HepG2 (cell line): ENCODE measurements around the gene PKNOX2. TPM values are rescaled to one million over a fixed set of nuclear protein-coding genes. Genes with fewer than 3 reads are reported as not detected.

Experiments used
- AFF4 ChIP-seq: sonication (generic); formaldehyde crosslinking; IDR thresholded peaks from 2 replicates; pipeline ENCODE4 v1.4.0; 2020; ENCODE audit warnings: missing genetic modification reagents
- CCAR2 ChIP-seq: fragments of 200-400 bp; formaldehyde crosslinking; optimal IDR thresholded peaks from 2 replicates; pipeline ENCODE3; 2018; ENCODE audit warnings: low read depth, mild to moderate bottlenecking, low read length, moderate library complexity
- DBP ChIP-seq: sonication (generic); formaldehyde crosslinking; IDR thresholded peaks from 2 replicates; pipeline ENCODE4 v1.4.0; 2020; ENCODE audit warnings: missing genetic modification reagents; ENCODE audit errors: not compliant biosample characterization
- KAT2B ChIP-seq: fragments of 150-350 bp; IDR thresholded peaks from 2 replicates; pipeline ENCODE4 v1.6.1; 2014; ENCODE audit warnings: low read depth, low read length, borderline replicate concordance
- KLF11 ChIP-seq: IDR thresholded peaks from 2 replicates; pipeline ENCODE4 v1.6.1; 2016; ENCODE audit warnings: missing compliant biosample characterization
- SIN3B ChIP-seq: fragments of 150-350 bp; IDR thresholded peaks from 2 replicates; pipeline ENCODE4 v1.6.1; 2014; ENCODE audit warnings: low read length
- SNAPC5 ChIP-seq: sonication (generic); formaldehyde crosslinking; IDR thresholded peaks from 2 replicates; pipeline ENCODE4 v1.8.1; 2023; ENCODE audit warnings: mild to moderate bottlenecking, missing genetic modification reagents, borderline replicate concordance
- TRIM24 ChIP-seq: sonication (generic); formaldehyde crosslinking; IDR thresholded peaks from 2 replicates; pipeline ENCODE4 v1.8.0; 2022; ENCODE audit warnings: mild to moderate bottlenecking, missing genetic modification reagents
- ZFP82 ChIP-seq: sonication (generic); formaldehyde crosslinking; IDR thresholded peaks from 2 replicates; pipeline ENCODE4 v1.5.1; 2020; ENCODE audit warnings: mild to moderate bottlenecking, missing genetic modification reagents, borderline replicate concordance
- ZHX2 ChIP-seq, 2 experiments: sonication (generic) in 1 of 2; formaldehyde crosslinking in 1 of 2; IDR thresholded peaks; 2 replicates each; pipeline versions ENCODE4 v1.6.1 to v1.9.0; 2014 to 2022; ENCODE audit warnings: antibody characterized with exemption in 1 of 2, borderline replicate concordance in 1 of 2, inconsistent platforms in 1 of 2, low read depth in 1 of 2, missing genetic modification reagents in 1 of 2
- ZKSCAN1 ChIP-seq: fragments of 150-350 bp; IDR thresholded peaks from 2 replicates; pipeline ENCODE4 v1.6.1; 2014; ENCODE audit warnings: low read length
- ZNF207 ChIP-seq: fragments of 450-650 bp; IDR thresholded peaks from 2 replicates; pipeline ENCODE4 v1.6.1; 2016; ENCODE audit warnings: antibody characterized with exemption, borderline replicate concordance
- ZNF232 ChIP-seq: sonication (generic); formaldehyde crosslinking; IDR thresholded peaks from 2 replicates; pipeline ENCODE4 v1.4.0; 2020; ENCODE audit warnings: missing genetic modification reagents, borderline replicate concordance
- ZNF577 ChIP-seq: sonication (generic); formaldehyde crosslinking; IDR thresholded peaks from 2 replicates; pipeline ENCODE4 v1.4.0; 2020; ENCODE audit warnings: mild to moderate bottlenecking, low read depth, missing genetic modification reagents, borderline replicate concordance
- polyA plus RNA-seq, 8 experiments: library from polyadenylated mRNA; depleted of rRNA in 3 of 8; stranded (reverse) in 7 of 8; unstranded in 1 of 8; fragments of >200 nt; fragmentation: Illumina TruSeq in 4 of 8; extraction: Trizol in 4 of 8; gene quantifications; 2 replicates each; pipeline versions ENCODE4 v1.2.1 to v1.2.3, GENCODE V29; 2011 to 2016; ENCODE audit warnings: low read depth in 4 of 8, missing spikeins in 1 of 8, mixed read lengths in 1 of 8; ENCODE audit not compliant: insufficient read depth in 1 of 8
- total RNA-seq, 5 experiments: library from RNA; depleted of rRNA; stranded (reverse); fragments of >200 nt; fragmentation: Illumina TruSeq; extraction: Trizol; gene quantifications; 2 replicates each; pipeline ENCODE4 v1.2.3, GENCODE V29; 2016; ENCODE audit warnings: low read depth in 1 of 5

The PKNOX2 gene
- total and polyA plus RNA-seq, 2 of the 13 experiments (the other 11 are each of a cell fraction or from before 2014, with no cell fraction given), result not detected

- no peak for TF ChIP-seq AFF4
- no peak for TF ChIP-seq ZNF577
- no peak for TF ChIP-seq ZHX2 (IDR thresholded peaks at IDR 0.05; ENCODE audit: low read depth)
- no peak for TF ChIP-seq ZHX2 (CRISPR knock-in tag; IDR thresholded peaks at IDR 0.05; ENCODE audit: borderline replicate concordance)
- no peak for TF ChIP-seq TRIM24
- no peak for TF ChIP-seq SIN3B
- TF ChIP-seq ZFP82, result no peak
- TF ChIP-seq CCAR2, result no peak
- no peak for TF ChIP-seq ZNF232 (CRISPR knock-in tag)
- TF ChIP-seq KLF11 (CRISPR knock-in tag), result no peak
- TF ChIP-seq ZNF207, result no peak
- TF ChIP-seq KAT2B, result no peak
- no peak for TF ChIP-seq ZKSCAN1
- TF ChIP-seq SNAPC5 (CRISPR knock-in tag), result no peak
- no peak for TF ChIP-seq DBP
- TF ChIP-seq, all 625 proteins: peak for 0
These were observed 295.7 kb downstream of the PKNOX2 start (continued) for GRCh38 chr11:125460275-125460674.
